ENCODE data around the gene ZNF284.

DNA sequence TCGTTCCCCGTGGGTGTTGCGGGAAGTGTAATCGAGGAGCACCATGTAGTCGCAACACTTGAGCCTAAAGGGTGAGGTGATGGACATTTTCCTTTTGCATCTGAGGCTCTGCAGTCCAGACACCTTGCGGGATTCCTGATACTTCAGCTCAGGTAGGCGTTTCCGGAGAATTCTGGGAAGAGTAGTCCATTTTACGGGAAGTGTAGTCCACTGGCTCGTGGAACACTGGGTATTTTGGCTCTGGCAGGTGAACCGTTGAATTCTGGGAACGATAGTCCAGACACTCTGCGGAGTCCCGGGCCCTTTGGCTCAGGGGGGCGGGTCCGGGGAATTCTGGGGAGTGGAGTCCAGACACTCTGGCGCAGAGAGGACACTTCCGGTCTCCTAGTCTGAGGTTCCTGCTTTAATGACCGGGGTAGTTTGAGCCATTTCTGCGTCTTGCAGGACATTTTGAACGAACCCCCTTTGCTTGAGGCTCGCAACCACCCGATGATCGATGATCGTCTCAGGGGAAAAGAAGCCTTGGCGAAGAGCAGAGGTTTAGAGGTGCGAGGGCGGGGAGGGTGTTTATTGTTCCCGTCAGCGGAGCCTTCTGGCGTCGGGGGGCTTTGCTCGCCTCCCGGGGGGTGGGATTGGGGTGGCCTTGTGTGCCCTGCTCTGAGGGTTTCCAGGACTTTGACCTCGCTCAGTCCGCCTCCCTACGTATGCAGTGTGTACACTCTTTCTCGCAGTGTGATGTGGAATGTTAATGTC is 20.1 kb upstream of the ZNF284 start, which contains the start of gene ZNF223:
- TF ChIP-seq, protein P1, sequence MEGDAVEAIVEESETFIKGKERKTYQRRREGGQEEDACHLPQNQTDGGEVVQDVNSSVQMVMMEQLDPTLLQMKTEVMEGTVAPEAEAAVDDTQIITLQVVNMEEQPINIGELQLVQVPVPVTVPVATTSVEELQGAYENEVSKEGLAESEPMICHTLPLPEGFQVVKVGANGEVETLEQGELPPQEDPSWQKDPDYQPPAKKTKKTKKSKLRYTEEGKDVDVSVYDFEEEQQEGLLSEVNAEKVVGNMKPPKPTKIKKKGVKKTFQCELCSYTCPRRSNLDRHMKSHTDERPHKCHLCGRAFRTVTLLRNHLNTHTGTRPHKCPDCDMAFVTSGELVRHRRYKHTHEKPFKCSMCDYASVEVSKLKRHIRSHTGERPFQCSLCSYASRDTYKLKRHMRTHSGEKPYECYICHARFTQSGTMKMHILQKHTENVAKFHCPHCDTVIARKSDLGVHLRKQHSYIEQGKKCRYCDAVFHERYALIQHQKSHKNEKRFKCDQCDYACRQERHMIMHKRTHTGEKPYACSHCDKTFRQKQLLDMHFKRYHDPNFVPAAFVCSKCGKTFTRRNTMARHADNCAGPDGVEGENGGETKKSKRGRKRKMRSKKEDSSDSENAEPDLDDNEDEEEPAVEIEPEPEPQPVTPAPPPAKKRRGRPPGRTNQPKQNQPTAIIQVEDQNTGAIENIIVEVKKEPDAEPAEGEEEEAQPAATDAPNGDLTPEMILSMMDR (IDR thresholded peaks at IDR 0.05) = no peak
- TF ChIP-seq EZH2 (IDR thresholded peaks at IDR 0.05; ENCODE audit: borderline replicate concordance, insufficient read depth, low read depth, low read length, poor library complexity, severe bottlenecking) = no peak
